Fibroblast of skin of scalp (primary cell): Measurements from ENCODE around the gene KANSL1L.
"Not testable (repeated sequence)": the region's sequence is repeated elsewhere in the genome, so short reads cannot be mapped to it uniquely, and the experiment has no call there.

Experiments used
- DNase-seq: peaks from one replicate; pipeline ENCODE4 v3.0.0-alpha.2; 2013

KANSL1L gene

GRCh38 chr2:210179351-210179990, 8.3 kb upstream of the KANSL1L start:
- DNase-seq: no peak

DNA sequence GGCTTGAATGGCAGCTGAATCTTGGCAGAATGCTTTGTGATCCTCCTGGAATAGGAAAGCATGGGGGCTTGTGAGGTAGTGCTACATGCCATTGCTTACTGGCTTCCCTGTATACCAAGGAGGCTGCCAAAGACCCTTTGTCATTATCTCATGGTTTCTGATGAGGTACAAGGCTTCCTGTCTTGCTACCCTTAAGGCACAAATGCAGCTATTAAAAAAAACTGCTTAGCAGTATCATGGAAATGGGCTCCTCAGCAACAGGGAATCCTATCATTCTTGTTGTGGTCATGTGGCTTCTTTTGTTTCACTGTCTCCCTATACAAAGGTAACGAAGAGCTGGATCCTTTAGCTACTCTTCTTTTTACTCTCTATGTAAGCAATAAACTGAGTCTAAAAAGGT, 6.6 kb upstream of the KANSL1L start:
- DNase-seq: no peak

DNA sequence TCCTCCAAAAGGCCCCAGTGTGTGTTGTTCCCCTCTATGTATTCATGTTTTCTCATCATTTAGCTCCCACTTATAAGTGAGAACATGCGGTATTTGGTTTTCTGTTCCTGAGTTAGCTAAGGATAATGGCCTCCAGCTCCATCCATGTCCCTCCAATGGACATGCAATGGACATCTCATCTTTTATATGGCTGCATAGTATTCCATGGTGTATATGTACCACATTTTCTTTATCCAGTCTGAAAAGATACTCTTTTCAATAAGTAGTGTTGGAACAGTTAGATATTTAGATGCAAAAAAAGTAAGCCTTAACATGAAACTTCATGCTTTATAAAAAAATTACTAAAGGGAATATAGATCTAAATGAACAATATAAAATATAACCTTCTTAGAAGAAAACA, 5.9 kb upstream of the KANSL1L start:
- not testable (repeated sequence) for DNase-seq

DNA sequence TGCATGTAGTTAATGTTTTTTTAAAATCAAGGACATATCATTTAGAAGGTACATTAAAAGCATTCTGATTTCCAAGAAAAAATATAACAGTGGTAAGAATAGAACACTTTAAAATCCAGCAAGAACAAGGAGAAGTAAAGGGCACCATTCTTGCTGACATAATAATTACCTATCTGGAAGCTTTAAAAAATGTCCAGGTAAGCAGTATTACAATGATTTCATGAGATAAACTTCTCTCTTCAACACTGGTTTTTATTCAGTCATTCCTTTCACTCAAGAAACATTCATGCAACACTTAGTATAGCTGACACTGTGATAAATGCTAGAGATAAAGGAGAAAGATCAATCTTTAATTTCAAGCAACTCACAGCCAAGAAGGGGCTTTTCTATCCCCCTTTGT, 2.9 kb upstream of the KANSL1L start:
- no peak for DNase-seq

DNA sequence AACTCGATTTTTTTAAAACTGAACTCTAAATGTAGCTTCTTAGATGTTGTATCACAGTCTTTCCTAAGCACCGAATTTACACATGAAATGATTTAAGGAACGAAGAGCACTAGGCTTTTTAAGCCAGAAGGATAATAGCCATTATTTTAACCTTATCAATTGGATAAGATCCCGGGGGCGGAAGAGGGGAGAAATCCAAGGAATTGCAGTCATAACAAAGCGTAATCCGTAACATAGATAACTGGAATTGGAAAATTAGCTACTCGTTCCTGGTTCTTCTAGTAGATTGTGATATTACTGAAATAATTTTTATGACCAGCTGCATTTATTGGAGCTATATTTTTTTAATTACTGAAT, 988 bp upstream of the KANSL1L start:
- DNase-seq: no peak

DNA sequence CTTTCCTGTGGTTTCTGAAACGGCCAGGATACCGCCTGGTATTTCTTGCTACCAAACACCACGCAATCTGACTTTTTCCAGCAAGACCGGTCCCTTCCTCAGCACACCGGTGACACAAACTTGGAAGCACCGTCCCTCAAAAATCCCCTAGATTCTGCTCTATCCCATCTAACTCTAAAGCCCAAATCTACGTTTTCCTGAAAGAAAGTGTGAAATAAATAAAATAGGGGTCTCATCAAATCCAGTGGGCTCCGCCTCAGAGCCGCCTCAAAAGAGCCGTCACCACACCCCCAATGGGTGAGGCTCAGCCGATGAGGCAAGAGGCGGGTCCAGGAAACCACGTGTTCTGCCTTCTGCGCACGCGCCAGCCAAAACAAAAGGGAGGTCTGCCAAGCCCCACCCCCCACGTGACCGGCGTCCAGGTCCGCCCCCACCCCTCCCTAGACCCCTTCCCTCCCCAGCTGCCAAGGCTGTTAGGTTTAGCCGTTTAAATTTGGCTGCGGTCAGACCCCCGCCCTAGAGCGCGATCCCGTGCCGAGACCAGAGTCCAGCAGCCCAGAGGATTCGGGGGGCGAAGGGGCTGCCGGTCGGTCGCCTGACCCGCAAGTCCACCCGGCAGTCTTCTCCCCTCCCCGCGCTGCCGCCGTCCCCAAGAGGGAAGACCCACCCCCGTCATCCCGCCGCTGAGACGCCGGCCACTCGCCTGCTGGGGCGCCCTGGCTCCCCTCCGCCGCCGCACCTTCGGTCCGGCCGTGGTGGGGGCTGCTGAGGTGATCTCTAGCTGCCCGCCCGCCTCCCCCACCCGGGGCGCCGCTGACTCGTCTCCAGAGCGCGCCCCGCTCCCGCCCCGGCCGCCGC, 534 bp downstream of the KANSL1L start:
- peak; percentile 96 for DNase-seq

- DNase-seq: no peak
Observed at GRCh38 chr2:210170196-210170445, 1.1 kb downstream of the KANSL1L start.

DNA sequence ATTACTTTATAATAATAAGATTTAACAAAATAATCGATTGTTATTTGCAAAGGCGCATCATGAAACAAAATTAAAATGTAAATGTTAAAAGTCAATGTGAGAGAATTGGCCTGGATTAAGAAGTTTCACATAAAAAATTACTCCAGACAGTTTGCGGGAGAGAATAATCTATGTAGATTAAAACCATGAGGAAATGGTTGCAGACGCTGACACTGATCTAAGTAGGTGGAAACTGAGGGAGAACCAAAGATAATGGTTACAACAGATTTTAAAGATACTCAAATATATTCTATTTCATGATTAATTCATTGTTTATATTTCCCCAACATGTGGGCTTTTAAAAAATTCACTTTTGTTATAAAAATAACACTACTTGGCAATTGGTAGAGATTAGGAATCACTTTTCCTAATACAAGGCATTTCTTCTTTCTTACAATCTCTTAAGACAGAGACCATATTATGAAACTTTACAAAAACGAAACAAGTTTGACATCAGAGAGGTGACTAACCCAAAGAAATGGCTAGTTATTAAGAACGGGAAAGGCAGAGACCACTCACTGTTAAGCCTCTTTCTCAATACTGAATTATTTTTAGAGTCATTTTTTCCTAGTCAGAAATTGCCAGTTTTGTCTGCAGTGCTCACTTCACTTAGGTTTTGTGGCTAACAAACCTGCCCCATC, 1.6 kb downstream of the KANSL1L start:
- DNase-seq: peak; percentile 62

- no peak for DNase-seq
Observed at GRCh38 chr2:210167227-210167626, 4.0 kb downstream of the KANSL1L start.

- DNase-seq: peak; percentile 27
Observed at GRCh38 chr2:210162466-210163124, 8.6 kb downstream of the KANSL1L start.

- DNase-seq: no peak
Observed at GRCh38 chr2:210159059-210159458, 12.2 kb downstream of the KANSL1L start.

DNA sequence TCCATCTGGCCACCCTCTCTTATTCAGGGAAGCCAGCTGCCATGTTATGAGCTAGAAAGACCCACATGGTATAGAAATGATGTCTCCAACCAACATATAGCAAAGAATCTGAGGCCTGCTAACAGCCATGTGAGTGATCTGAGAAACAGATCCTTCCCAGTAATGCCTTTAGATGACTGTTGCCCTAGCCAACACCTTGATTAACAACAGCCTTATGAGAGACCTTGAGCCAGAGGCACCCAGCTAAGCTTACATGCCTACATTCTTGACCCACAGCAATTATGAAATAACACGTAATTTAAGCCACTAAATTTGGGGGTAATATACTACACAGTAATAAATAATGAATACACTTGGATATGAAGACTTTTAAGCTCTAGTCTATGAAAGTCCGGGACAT, 13.0 kb downstream of the KANSL1L start:
- no peak for DNase-seq

DNA sequence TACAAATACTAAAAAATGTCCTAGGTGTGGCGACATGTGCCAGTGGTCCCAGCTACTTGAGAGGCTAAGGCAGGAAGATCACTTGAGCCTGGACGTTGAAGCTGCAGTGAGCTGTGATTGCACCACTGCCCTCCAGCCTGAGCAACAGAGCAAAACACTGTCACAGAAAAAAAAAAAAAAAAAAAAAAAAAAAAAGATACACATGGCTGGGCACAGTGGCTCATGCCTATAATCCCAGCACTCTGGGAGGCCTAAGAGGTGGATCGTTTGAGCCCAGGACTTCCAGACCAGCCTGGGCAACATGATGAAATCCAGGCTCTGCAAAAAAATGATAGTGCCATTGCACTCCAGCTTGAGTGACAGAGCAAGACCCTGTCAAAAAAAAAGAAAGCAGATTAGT, 13.7 kb downstream of the KANSL1L start:
- no peak for DNase-seq

DNA sequence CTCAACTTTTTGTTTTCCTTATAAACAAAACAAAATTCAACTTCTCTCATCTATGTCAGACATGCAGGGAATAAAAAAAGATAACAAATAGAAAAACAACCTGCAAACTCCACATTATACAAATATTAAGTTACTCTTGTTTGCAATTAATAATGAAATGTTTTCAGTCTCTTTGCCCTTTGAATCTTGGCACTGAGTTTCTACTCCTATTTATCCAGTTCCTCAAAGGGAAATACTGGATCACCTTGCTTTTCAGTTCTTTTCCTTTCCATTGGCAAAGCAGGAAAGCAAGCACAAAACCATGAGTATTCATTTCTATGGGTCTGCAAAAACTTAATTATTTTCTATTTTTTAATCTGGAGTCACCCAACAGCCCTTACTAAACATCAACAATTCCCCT, 23.6 kb downstream of the KANSL1L start:
- no peak for DNase-seq

- no peak for DNase-seq
Observed at GRCh38 chr2:210132239-210132638, 39.0 kb downstream of the KANSL1L start.

DNA sequence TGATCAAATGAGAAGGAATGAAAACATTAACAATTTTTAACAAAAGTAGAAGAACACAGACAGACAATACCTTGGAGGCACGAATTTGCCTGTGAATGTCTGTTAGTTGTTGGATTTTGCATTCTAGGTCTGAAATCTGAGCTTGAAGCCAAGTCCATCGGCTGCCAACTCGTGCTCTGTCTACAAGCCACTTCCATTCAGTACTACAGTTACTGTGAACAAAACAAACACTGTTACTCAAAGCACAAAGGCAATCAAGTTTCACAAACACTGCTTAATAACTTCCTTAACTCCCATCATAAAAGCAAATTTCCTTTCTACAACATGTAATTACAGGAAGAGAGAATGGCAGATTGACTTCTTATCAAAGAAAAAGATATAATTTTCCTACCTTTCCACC, 42.2 kb downstream of the KANSL1L start:
- DNase-seq: no peak

DNA sequence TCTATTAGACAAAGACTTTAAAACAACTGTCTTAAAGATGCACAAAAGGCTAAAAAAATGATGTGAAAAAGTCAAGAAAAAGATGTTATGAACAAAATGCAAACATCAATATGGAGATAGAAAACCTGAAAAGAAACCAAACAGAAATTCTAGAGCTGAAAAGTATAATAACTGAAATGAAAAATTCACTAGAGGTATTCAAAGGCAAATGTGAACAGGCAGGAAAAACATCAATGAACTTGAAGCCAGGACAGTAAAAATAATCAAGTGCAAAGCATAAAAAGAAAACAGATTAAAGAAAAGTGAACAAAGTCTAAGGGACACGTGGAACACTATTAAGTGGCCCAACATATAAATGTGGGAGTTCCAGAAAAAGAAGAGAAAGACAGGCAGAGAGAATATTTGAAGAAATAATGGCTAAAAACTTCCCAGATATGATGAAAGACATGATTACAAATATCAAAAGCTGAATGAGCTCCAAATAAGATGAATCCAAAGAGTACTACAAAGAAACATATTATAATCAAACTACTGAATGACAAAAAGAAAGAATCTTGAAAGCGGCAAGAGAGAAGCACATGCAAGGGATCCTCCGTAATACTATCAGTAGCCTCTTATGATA, 57.5 kb downstream of the KANSL1L start:
- DNase-seq: no peak

DNA sequence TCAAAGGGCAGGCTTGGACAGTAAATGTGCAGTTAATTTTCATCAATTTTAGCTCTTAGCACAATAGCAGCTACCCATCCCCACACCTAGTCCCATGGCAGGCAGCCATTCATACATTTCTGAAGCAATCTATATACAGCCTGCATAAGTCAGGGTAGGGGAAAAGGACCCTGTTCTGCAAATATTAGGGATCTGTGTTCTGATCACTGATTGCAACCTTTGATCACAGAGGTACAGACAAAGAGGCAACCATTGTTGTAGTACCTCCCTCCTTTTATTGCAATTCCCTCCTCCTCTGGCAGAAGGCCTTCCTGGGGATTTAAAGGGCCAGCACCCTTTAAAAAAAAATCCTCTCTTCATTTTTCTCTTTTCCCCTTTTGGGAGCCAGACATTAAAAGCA, 58.3 kb downstream of the KANSL1L start:
- DNase-seq: no peak

DNA sequence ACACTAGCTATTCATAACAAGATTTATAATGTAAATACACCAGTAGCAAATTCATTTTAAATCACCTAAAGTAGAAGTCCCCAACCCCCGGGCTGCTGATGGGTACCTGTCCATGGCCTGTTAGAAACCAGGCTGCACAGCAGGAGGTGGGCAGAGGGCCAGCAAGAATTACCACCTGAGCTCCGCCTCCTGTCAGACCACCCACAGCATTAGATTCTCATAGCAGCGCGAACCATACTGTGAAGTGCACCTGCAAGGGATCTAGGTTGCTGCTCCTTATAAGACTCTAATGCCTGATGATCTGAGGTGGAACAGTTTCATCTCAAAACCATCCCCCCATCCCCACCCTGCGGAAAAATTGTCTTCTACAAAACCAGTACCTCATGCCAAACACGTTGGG, 71.3 kb downstream of the KANSL1L start:
- DNase-seq: no peak

- DNase-seq: no peak
Observed at GRCh38 chr2:210094787-210095186, 76.4 kb downstream of the KANSL1L start.

GRCh38 chr2:210092791-210093190, 78.4 kb downstream of the KANSL1L start:
- no peak for DNase-seq

DNA sequence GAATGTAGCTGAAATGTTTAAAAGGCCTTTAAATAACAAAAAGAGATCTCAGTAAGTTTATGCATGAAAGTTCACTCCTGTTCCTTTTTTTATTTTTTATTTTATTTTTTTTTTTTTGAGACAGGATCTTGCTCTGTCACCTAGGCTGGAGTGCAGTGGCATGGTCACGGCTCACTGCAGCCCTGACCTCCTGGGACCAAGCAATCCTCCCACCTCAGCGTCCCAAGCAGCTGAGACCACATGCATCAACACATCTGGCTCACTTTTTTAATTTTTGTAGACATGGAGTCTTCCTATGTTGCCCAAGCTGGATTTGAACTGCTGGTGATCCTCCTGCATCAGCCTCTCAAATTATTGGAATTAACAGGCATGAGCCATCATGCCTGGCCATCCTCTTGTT, 84.3 kb downstream of the KANSL1L start:
- no peak for DNase-seq

- DNase-seq: peak; percentile 11
Observed at GRCh38 chr2:210086292-210086691, 84.9 kb downstream of the KANSL1L start.
